Thoracic aorta (tissue), 2 donors: ENCODE results near the gene L1CAM. TPM values are rescaled to one million over a fixed set of nuclear protein-coding genes. Genes with fewer than 3 reads are reported as not detected.

ENCODE experiments used
- ATAC-seq: fragments of 150-250 bp; one replicate; pipeline ENCODE4 v1.8.0; 2017; ENCODE audit warnings: low read depth; ENCODE audit not compliant: insufficient number of reproducible peaks, low FRiP score
- DNase-seq: peaks from one replicate; pipeline ENCODE4 v3.0.0-alpha.2; 2020; ENCODE audit warnings: low spot score
- H3K27ac ChIP-seq, 2 donors: fragments of 200-600 bp; sonication (generic); 1 replicate in 1 of 2; 2 replicates in 1 of 2; pipeline ENCODE4 v1.5.1; 2016; ENCODE audit warnings: mild to moderate bottlenecking in 2 of 2, moderate library complexity in 2 of 2
- H3K27me3 ChIP-seq: fragments of 200-600 bp; sonication (generic); replicated peaks from 2 replicates; pipeline ENCODE4 v1.6.0; 2016; ENCODE audit warnings: mild to moderate bottlenecking; ENCODE audit not compliant: insufficient read depth
- H3K36me3 ChIP-seq: fragments of 200-600 bp; sonication (generic); one replicate; pipeline ENCODE4 v1.5.1; 2016
- H3K4me1 ChIP-seq, 2 donors: fragments of 200-600 bp; sonication (generic); 1 replicate in 1 of 2; 2 replicates in 1 of 2; pipeline versions ENCODE4 v1.5.1 to v1.6.0; 2016; ENCODE audit warnings: low read depth in 2 of 2, mild to moderate bottlenecking in 1 of 2; ENCODE audit not compliant: control insufficient read depth in 1 of 2
- H3K4me3 ChIP-seq: fragments of 200-600 bp; sonication (generic); 2 replicates; pipeline ENCODE4 v1.5.1; 2016; ENCODE audit warnings: mild to moderate bottlenecking
- H3K9me3 ChIP-seq: fragments of 200-600 bp; sonication (generic); 2 replicates; pipeline ENCODE4 v1.5.1; 2016
- total RNA-seq, 2 donors: library from RNA; depleted of rRNA; stranded (reverse); fragments of >200 nt; gene quantifications; one replicate each; pipeline versions ENCODE4 v1.1.0 to v1.2.3, GENCODE V29; 2016
- TF ChIP-seq, protein P1 (sequence below): fragments of 200-600 bp; sonication (generic); IDR thresholded peaks from one replicate; pipeline ENCODE4 v1.5.1; 2019; ENCODE audit warnings: antibody characterized with exemption

Gene L1CAM
- total RNA-seq, 2 donors from 2014 or later: 1.1 to 18.3 TPM

DNA sequence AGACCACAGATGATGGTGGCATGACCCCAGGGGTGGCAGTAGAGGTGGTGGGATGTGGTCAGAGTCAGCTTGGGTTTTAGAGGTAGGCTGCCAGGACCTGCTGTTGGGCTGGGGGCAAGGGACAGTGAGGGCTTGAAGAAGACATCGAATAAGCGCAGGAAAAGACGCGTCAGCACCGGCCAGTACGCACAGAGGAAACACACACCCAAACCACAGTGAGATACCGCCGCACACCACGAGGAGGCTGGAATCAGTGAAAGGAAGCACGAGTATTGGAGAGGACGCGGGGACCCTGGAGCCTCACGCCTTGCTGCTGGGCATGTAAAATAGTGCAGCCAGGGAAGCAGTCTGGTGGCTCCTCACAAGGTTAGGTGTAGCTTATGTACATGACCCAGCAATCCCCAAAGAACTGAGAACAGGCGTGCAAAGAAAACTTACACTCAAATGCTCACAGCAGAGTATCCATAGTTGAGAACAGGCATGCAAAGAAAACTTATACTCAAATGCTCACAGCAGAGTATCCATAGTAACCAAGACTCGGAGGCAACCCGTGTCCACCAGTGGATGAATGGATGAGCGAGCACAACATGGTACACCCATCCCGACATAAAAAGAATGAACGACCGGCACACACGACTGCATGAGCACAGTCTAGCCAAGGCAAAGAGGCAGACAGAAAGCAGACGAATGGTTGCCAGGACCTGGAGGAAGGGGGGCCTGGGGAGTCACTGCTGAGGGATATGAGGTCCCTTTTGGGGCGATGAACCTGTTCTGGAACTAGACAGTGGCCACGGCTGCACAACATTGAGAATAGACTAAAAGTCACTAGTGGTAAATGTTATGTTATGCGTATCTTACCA, 68.9 kb downstream of the L1CAM start:
- no peak overlapping the region for H3K27ac ChIP-seq
- no peaks in the 10 kb centered on the region for H3K36me3 ChIP-seq
- H3K9me3 ChIP-seq: no peaks in the 10 kb centered on the region
- H3K4me3 ChIP-seq: no peak overlapping the region
- no peaks in the 10 kb centered on the region for H3K27me3 ChIP-seq
- TF ChIP-seq, protein P1, sequence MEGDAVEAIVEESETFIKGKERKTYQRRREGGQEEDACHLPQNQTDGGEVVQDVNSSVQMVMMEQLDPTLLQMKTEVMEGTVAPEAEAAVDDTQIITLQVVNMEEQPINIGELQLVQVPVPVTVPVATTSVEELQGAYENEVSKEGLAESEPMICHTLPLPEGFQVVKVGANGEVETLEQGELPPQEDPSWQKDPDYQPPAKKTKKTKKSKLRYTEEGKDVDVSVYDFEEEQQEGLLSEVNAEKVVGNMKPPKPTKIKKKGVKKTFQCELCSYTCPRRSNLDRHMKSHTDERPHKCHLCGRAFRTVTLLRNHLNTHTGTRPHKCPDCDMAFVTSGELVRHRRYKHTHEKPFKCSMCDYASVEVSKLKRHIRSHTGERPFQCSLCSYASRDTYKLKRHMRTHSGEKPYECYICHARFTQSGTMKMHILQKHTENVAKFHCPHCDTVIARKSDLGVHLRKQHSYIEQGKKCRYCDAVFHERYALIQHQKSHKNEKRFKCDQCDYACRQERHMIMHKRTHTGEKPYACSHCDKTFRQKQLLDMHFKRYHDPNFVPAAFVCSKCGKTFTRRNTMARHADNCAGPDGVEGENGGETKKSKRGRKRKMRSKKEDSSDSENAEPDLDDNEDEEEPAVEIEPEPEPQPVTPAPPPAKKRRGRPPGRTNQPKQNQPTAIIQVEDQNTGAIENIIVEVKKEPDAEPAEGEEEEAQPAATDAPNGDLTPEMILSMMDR: no peak
- DNase-seq (no peak), ATAC-seq (no peak)
- H3K4me1 ChIP-seq: peaks cover 0 to 3% of the 10 kb centered on the region in 2 donors

DNA sequence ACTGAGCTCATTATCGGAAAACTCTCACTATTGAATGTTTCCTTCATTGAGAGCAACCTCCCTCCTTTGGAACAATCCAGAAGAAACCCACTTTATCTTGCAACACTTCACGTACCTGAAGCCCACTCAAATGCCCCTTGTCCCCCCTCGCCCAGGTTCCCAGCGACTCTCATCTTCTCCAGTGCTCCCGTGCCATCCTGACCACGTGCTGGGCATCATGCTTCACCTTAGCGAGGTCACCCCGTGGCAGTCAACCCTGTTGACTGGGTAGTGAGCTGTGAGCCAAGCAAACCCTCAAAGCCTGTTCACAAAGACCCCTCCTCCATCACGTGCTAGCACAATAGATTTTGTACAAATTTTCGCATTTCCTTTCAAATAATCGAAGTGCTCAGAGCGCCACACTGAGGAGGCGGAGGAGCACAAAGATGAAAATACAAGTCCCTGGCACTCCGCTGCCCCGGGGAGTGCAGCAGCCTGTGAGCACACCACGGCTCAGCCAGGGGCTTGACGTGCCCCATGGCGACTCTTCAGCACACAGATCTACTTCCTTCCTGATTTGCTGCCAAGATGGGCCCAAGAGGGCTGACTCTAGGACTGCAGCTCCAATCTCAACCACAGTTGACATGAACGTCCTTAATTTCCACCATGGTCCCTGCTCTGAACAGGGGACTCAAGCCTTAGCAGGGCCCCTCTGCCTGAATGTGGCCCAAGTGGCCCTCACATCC, 71.2 kb downstream of the L1CAM start:
- DNase-seq: no peak
- ATAC-seq: no peak
- TF ChIP-seq, protein P1: no peak
- no peaks in the 10 kb centered on the region for H3K36me3 ChIP-seq
- H3K9me3 ChIP-seq: no peaks in the 10 kb centered on the region
- H3K27ac ChIP-seq: no peak overlapping the region
- peaks cover 0 to 3% of the 10 kb centered on the region in 2 donors for H3K4me1 ChIP-seq
- no peak overlapping the region for H3K4me3 ChIP-seq
- H3K27me3 ChIP-seq: no peaks in the 10 kb centered on the region

DNA sequence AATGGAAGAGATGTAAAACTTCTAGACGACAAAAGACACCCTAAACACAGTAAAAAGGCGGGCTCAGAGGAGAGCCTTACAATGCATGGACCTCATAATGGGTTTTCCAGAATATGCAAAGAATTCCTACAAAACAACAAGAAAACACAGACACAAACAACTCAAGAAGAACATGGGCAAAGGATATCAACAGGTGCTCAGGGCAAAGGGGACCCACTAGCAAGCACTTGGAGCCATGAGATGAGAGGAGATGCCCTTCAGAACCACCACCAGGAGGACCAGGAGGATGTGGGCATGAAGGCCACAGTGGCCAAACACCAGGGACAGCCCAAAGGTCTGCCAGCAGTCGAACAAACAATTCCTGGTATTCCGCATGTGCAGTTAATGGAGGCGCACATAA, 72.8 kb downstream of the L1CAM start:
- ATAC-seq (no peak), DNase-seq (no peak)
- Histone ChIP-seq H3K27me3 (no peaks in the 10 kb centered on the region), H3K36me3 (no peaks in the 10 kb centered on the region), H3K27ac (no peak overlapping the region), H3K4me1 (no peaks in the 10 kb centered on the region), H3K9me3 (no peaks in the 10 kb centered on the region), H3K4me3 (no peak overlapping the region)
- TF ChIP-seq, protein P1: no peak

DNA sequence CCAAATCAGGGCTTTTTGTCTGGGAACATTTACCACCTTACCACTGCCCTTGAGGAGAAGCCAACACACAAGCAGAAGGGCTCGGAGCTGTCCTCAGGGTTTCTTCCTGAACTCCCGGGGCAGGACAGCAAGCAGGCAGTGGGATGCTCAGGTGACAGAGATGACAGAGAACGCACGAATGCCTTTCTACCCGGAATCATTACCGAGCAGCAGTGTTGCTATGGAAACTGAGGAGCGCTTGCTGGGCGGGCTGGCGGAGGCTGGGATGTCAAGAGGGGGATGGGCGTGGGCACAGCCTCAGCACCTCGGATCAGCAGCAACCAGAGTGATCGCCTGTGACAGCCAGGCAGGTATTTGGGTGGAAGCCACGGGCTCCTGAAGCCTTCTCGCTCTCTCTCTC, 73.8 kb downstream of the L1CAM start:
- Histone ChIP-seq H3K27me3 (no peaks in the 10 kb centered on the region), H3K36me3 (no peaks in the 10 kb centered on the region), H3K4me1 (no peaks in the 10 kb centered on the region), H3K27ac (no peak overlapping the region), H3K4me3 (no peak overlapping the region), H3K9me3 (no peaks in the 10 kb centered on the region)
- ATAC-seq: no peak
- DNase-seq: no peak
- TF ChIP-seq, protein P1: no peak

Other genes starting within 250 kb of the L1CAM start
- not detected for gene DUSP9, start 239.0 kb downstream of the L1CAM start, total RNA-seq
- 1 to 10 TPM; 1.2 to 3.2 TPM for gene PNCK, start 212.4 kb downstream of the L1CAM start, total RNA-seq
- gene SLC6A8, start 198.2 kb downstream of the L1CAM start, total RNA-seq: 10 to 100 TPM; 16.8 to 16.9 TPM
- gene BCAP31, start 161.8 kb downstream of the L1CAM start, total RNA-seq: 100 to 1,000 TPM in 1 of 2 donors, 10 to 100 TPM in 1; 82.7 to 104 TPM
- gene ABCD1, start 161.3 kb downstream of the L1CAM start, total RNA-seq: 10 to 100 TPM; 24.3 to 40.6 TPM
- 10 to 100 TPM; 40.8 to 52.2 TPM for gene PLXNB3, start 121.9 kb downstream of the L1CAM start, total RNA-seq
- 1 to 10 TPM; 4.9 to 9.5 TPM for gene SRPK3, start 105.1 kb downstream of the L1CAM start, total RNA-seq
- gene IDH3G, start 91.8 kb downstream of the L1CAM start, total RNA-seq: 10 to 100 TPM; 70.9 to 91.9 TPM
- gene SSR4, start 91.5 kb downstream of the L1CAM start, total RNA-seq: 100 to 1,000 TPM; 103 to 299 TPM
- 10 to 100 TPM in 1 of 2 donors, 1 to 10 TPM in 1; 4.4 to 11.6 TPM for gene PDZD4, start 55.6 kb downstream of the L1CAM start, total RNA-seq
- not detected for gene AVPR2, start 18.5 kb upstream of the L1CAM start, total RNA-seq
- gene ARHGAP4, start 40.1 kb upstream of the L1CAM start, total RNA-seq: 10 to 100 TPM; 31.7 to 92.1 TPM
- 10 to 100 TPM; 60.1 to 66.4 TPM for gene NAA10, start 48.9 kb upstream of the L1CAM start, total RNA-seq
- gene RENBP, start 58.5 kb upstream of the L1CAM start, total RNA-seq: 10 to 100 TPM; 11.2 to 21.4 TPM
- gene HCFC1, start 85.6 kb upstream of the L1CAM start, total RNA-seq: 10 to 100 TPM; 51.6 to 58.9 TPM
- 10 to 100 TPM in 1 of 2 donors, under 1 TPM in 1; 0.78 to 23.4 TPM for gene TMEM187, start 86.6 kb upstream of the L1CAM start, total RNA-seq
- 10 to 100 TPM; 71.0 to 83.9 TPM for gene IRAK1, start 133.7 kb upstream of the L1CAM start, total RNA-seq
- 100 to 1,000 TPM in 1 of 2 donors, 10 to 100 TPM in 1; 57.0 to 113 TPM for gene MECP2, start 211.5 kb upstream of the L1CAM start, total RNA-seq